Central memory CD4-positive, alpha-beta T cell (primary cell): ENCODE data around the gene KLHL36.

Experiments used
- DNase-seq: peaks from one replicate; pipeline ENCODE4 v3.0.0; 2022

The KLHL36 gene

DNA sequence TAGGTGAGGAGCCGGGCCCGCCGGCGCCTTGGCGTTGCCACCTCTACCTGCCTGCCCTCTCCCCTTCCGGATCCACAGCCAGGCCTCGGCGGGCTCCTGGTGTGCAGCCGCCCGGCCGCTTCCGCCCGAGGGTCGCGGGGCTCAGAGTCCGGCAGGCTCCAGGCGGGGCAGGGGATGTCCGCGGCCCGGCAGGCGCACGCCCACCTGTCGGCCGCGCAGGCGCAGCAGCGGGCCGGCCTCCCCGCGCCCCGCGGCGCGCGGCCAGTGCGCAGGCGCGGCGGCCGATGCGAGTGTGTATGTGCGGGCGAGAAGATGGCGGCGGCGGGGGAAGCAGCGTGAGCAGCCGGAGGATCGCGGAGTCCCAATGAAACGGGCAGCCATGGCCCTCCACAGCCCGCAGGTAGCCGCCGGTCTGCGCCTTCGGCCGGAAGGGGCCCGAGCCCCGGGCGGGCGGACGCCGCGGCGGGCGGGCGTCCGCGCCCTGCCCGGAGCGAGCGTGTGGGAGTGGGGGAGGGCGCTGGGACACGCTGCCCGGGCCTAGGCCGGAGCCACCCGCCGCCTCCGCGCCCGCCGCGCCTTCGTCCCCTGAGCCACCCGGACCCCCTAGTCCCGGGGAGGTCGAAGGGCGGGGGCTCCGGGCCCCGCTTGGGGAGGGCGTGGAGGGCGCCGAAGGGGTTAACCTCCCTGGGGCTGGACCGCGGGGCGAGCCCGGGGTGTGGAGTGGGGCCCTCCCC, 51.6 kb downstream of the KLHL36 start, which contains the start of gene USP10:
TSS of gene USP10 (plus strand) at position 289 of the 734 bp plus-strand sequence. CDS start at position 380, 91 bp downstream.
- peak; percentile 86 for DNase-seq

DNA sequence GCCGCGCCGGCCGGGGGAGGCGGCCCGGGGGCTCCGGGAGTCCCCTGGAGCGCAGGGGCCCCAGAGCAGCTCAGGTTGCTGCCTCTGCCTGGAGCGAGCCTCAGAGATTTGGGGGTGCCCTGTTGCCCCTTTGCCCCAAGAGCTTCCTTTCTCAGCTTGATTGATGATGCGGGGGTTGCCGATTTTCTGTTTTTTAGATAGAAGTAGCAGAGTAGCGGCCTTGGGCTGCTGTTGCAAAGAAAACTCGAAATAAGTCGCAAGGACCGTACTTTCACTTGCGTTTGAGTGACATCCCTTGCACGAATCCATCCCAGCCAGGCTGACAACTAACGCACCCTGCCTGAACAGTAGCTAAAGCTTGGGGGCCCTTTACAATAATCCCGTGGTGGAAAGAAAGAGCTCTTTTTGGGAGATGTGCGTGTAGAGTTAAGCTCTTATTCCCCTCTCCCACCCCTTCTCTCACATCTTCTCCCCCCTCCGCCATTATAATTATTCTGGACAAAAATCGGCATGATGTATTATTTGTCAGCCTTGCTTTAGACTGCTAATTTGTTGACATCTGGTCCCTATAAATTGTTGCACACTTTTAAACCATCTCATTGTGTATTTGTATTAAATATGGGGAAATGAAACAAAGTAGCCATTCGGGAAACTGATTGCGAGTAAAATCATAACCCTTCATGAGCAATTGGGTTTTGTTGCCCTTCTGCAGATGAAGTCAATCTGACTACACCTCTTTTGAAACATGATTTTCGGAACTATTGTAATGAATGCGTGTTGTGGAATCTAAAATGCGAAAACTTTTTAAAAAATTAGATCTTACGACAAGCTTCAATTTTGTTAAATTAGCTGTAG, 52.4 kb downstream of the KLHL36 start:
- peak; percentile 48 for DNase-seq

DNA sequence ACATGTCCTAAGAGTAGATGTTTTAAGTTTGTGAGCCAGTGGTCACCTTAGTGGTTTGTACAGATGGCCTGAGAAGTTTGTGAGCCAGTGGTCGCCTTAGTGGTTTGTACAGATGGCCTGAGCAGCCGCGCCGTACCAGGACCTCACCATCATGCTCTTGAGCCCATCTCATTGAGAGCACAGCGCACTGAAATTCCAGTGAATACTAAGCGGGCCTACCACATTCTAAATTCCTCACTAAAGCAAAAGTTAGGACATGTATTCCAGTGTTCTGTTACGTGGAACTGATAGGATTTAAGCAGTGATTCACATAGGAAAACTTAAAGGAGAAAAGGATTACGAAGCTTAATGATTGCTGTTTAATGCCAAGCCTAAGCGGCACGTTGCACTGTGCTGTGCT, 55.4 kb downstream of the KLHL36 start:
- DNase-seq = no peak

DNA sequence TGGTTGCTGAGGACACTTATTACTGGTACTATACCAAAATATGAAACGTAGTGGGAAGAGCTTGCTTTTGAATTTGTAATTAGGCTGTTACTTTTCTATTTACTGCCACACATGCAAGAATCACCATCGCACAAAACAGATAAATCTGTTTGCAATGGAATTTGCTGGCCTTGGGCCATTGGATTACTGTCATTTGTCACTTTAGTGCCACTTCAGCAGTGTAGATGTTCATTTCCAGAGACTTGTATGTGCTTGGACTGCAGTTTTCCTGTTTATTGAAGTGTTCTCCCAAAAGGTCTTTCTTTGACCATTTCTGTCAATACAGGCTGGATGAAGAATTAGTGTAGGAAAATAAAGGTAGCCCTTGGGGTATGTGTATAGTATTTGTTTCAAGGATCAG, 55.9 kb downstream of the KLHL36 start:
- no peak for DNase-seq

DNA sequence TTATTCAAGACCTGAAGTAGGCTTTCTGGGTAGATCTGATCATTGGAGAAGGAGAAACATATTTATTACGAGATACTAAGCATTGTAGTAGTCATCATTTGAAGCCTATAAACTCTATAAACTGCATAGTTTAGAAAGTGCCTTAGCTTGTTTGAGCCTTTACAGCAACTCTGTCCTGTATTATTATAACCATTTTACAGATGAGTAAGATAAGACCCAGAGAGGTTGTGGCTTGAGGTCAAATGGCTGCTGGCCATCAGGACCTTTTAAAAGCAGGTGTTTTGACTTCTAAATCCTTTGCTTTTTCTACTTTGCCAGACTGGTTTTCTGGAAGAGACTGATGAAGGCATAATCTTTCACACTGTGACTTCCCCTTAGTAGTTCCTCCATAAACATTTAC, 58.5 kb downstream of the KLHL36 start:
- DNase-seq = no peak

DNA sequence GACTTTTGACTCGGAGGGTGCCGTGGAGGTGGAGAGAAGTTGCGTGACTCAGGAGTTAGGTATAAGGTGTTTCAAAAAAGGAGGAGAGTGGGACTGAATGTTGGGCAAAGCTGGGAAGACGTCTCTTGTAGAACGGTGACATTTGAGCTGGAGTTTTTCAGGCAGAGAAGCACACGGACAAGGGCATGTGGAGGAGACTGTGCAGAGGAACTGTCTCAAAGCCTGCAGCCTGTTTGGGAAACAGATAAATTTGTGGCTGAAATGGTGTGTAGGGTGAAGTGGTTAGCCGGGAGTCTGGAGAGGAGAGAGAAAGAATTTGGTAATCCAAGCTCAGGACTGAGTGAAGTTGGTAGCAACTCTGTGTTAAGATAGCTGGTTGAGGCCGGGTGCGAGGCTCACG, 61.3 kb downstream of the KLHL36 start:
- no peak for DNase-seq

DNA sequence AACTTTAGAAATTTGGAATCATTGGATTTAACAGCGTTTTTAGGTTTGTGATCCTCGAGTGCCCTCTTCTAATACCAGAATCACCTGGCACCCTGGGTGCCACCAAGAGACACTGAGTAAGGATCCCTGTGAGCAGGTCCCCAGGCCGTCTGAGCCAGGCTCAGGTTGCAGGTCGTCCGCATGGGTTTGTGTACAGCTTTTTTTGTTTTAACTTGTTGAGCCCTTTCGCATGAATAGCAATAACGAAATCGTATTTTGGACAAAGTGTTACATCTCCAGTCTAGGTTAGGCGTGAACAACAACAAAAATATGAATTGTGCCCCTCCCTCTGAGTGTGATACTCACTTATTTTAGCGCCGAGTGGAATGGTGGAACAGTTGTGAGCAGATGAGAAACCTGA, 62.4 kb downstream of the KLHL36 start:
- DNase-seq = no peak
